Muscle of arm (tissue), 12 donors: ENCODE data around the gene TJP2. TPM values are rescaled to one million over a fixed set of nuclear protein-coding genes. Genes with fewer than 3 reads are reported as not detected.

Experiments used
- polyA plus RNA-seq, 12 donors: library from polyadenylated mRNA; unstranded; fragments of 120-200 nt; gene quantifications; one replicate each; pipeline ENCODE4 v1.2.1, GENCODE V29; 2013; ENCODE audit not compliant: insufficient read length in 12 of 12

The TJP2 gene
- polyA plus RNA-seq, 12 donors, result 10.2 to 45.1 (median 15.6) TPM; not detected in 1

Other genes with a start within 250 kb of the TJP2 start
- gene PRKACG, start 160.2 kb upstream of the TJP2 start, polyA plus RNA-seq, result under 1 TPM in 4 of 12 donors, not detected in 8; 0.11 to 0.13 (median 0.12) TPM
- gene FXN, start 138.5 kb upstream of the TJP2 start, polyA plus RNA-seq, result 10 to 100 TPM in 11 of 12 donors, not detected in 1; 12.1 to 16.0 (median 12.8) TPM
- 10 to 100 TPM in 11 of 12 donors, not detected in 1; 21.6 to 57.6 (median 35.4) TPM for gene ENTREP1, start 150.9 kb downstream of the TJP2 start, polyA plus RNA-seq